WI38 (cell line): Measurements from ENCODE around the gene QKI.

Source experiments
- H3K4me3 ChIP-seq: 2 replicates; pipeline ENCODE4 v1.5.1; 2011; ENCODE audit warnings: low read depth, mild to moderate bottlenecking, control low read depth, low read length
- CTCF ChIP-seq: IDR thresholded peaks from 2 replicates; pipeline ENCODE4 v1.5.1; 2012; ENCODE audit warnings: low read depth, mild to moderate bottlenecking, control low read depth, low read length

Gene QKI

GRCh38 chr6:163444077-163444476 is 29.6 kb downstream of the QKI start:
- H3K4me3 ChIP-seq, result no peak overlapping the region
- no peak for TF ChIP-seq CTCF

DNA sequence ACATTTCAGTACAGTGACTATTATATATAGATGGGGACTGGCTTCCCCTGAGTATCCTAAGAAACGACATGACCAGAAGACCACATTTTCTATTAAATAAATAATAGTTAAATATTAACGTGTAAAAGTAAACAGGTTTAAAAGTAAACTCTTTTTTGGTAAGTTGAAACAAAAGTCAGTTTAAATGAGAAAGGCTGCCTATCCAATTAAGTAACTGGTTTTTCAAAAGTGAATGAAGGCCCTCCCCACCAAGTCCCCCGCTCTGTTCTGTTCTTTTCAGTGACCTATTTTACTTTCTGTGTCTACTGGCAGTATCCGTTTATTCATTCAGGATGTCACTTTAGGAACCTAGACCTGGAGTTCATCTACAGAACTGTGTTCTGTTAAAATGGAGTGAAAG is 32.0 kb downstream of the QKI start:
- no peak overlapping the region for H3K4me3 ChIP-seq
- no peak for TF ChIP-seq CTCF

GRCh38 chr6:163449076-163449475 is 34.6 kb downstream of the QKI start:
- H3K4me3 ChIP-seq, result no peak overlapping the region
- TF ChIP-seq CTCF, result no peak

DNA sequence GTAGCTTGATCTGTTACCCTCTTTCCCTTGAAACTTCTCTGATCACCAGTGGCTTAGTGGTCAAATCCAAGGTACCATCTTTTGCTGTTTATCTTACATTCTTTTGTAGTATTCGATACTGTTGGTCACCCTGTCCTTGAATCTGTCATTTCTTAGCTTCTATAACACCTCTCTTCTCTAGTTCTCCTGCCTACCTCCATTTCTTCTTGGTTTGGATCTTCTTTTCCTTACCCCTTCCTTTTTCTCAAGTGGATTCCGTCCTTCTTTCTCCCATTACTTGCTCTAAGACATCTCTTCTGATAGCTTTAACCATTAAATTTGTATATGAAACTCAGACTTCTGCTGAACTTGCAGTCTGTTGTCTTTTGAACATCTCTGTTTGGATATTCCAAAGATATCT is 39.9 kb downstream of the QKI start:
- H3K4me3 ChIP-seq, result no peak overlapping the region
- TF ChIP-seq CTCF, result no peak

DNA sequence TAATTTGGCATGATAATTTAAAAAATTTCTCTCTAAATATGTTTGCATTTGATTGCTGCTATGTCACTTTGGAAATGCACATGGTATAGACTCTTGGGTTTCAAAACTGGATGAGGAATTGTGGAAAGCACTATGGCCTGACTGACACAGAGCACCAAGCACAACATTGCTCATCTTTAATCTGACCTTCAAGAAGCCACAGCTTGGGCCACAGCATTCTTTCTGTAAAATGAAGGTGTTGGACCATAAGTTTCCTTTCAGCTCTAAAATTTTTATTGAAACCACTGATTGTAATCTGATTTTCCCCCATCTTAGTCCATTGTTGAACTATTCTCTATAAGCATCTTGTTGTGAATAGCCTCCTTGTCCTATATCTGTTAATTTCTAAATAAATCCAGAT is 41.0 kb downstream of the QKI start:
- TF ChIP-seq CTCF, result no peak
- H3K4me3 ChIP-seq, result no peak overlapping the region

DNA sequence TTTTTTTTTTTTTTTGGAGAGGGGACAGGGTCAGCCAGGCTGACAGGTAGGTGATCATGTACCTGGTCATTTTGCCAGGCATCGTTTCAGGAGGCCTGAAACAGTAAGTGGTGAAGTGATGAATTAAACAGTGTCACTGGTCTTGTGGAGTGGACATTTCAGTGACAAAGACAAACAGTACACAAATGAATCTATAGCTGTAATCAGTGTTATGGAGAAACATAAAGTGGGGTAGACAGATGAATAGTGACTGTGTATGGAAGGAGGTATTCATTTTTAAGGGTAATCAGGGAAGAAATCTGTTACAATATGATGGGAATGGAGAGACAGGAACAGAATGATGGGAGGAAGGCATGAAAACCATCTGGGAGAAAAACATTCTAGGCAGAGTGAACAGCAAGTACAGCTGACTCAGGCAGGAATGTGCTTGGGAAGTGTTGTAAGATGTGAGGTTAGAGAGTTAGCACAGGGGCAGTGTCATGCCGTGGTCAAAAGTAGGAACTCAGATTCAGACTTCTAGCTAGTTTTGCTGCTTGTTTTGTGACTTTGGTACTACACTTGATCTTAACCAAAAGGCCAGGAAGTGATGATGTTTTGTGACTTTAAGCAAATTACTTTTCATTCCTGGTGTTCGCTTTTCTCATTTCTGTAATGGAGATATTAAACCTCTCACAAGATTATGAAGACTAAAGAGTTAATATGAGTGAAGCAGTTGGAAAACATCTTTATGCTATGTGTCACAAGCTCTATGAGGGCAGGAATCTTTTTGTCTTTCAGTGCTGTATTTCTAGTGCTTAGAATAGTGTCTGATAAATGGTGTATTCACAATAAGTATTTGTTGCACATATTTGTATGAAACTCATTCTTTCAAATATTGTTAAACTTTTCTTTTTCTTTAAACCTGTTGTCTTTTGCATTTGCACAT is 43.4 kb downstream of the QKI start:
- H3K4me3 ChIP-seq, result no peak overlapping the region
- no peak for TF ChIP-seq CTCF

- no peak for TF ChIP-seq CTCF
- H3K4me3 ChIP-seq, result no peak overlapping the region
Observed at GRCh38 chr6:163459007-163459406, 44.5 kb downstream of the QKI start.
